HepG2 (cell line): ENCODE data around the gene COG5. TPM values are rescaled to one million over a fixed set of nuclear protein-coding genes. Genes with fewer than 3 reads are reported as not detected.

ENCODE experiments used
- ATAC-seq: fragments of 200-7000 bp; cut with Tn5 transposase; 3 replicates; pipeline ENCODE4 v1.9.1; 2020; ENCODE audit warnings: mild to moderate bottlenecking, moderate library complexity
- BruUV-seq: library from RNA; stranded (reverse); fragments of 400-500 nt; replicated peaks from 2 replicates; lab custom pipeline; 2021; lab: Mats Ljungman, UMichigan
- CTCF ChIA-PET: fragments of 300-600 bp; formaldehyde crosslinking; extraction: SDS; loops from one replicate; lab custom pipeline; 2021; ENCODE audit warnings: low total read pairs, inconsistent platforms, low intra/inter-chr PET ratio; lab: Yijun Ruan, JAX
- POLR2A ChIA-PET: fragments of 350-600 bp; sonication (Branson Sonifier 250); formaldehyde crosslinking; loops from one replicate; lab custom pipeline; 2020; ENCODE audit warnings: antibody characterized with exemption, inconsistent platforms; lab: Yijun Ruan, JAX
- DNase-seq: peaks from one replicate; pipeline ENCODE4 v3.0.0-alpha.2; 2015; ENCODE audit warnings: low spot score
- FAIRE-seq: peaks from 3 replicates; lab custom pipeline; 2011; peaks lifted over from hg19 to GRCh38; lab: Jason Lieb, UNC
- H2AFZ ChIP-seq: one replicate; pipeline ENCODE4 v1.6.1; 2011; ENCODE audit warnings: low read length, inconsistent platforms
- H3K27ac ChIP-seq: fragments of 300-600 bp; 3 replicates; pipeline ENCODE4 v1.8.0; 2011; ENCODE audit warnings: mixed run types, mild to moderate bottlenecking, mixed read lengths, low read length, inconsistent platforms; ENCODE audit not compliant: insufficient read depth; ENCODE audit errors: extremely low read length
- H3K27me3 ChIP-seq, 2 experiments: fragments of 200-600 bp in 1 of 2; 2 replicates in 1 of 2; 3 replicates in 1 of 2; pipeline versions ENCODE4 v1.6.0 to v1.8.0; 2011; ENCODE audit warnings: low read length in 2 of 2, mild to moderate bottlenecking in 2 of 2, moderate library complexity in 2 of 2, inconsistent platforms in 1 of 2; ENCODE audit not compliant: insufficient read depth in 2 of 2, control insufficient read depth in 1 of 2
- H3K36me3 ChIP-seq, 2 experiments: fragments of 200-600 bp in 1 of 2; replicated peaks in 1 of 2; 2 replicates in 1 of 2; 3 replicates in 1 of 2; pipeline versions ENCODE4 v1.5.1 to v1.8.0; 2011; ENCODE audit warnings: low read length in 2 of 2, inconsistent platforms in 1 of 2; ENCODE audit not compliant: insufficient read depth in 2 of 2, control insufficient read depth in 1 of 2
- H3K4me1 ChIP-seq: 2 replicates; pipeline ENCODE4 v1.5.1; 2012; ENCODE audit warnings: low read length, inconsistent platforms; ENCODE audit not compliant: insufficient read depth
- H3K4me2 ChIP-seq: 2 replicates; pipeline ENCODE4 v1.6.0; 2011; ENCODE audit warnings: low read depth, low read length, inconsistent platforms
- H3K4me3 ChIP-seq, 3 experiments: fragments of 200-600 bp in 1 of 3; sonication (generic), shearing (Covaris generic) in 1 of 3; replicated peaks in 1 of 3; 2 replicates each; pipeline ENCODE4 v1.5.1; 2011 to 2016; ENCODE audit warnings: low read length in 3 of 3, inconsistent platforms in 2 of 3, low read depth in 2 of 3, mild to moderate bottlenecking in 2 of 3, control low read depth in 1 of 3, mixed read lengths in 1 of 3; ENCODE audit not compliant: insufficient read depth in 1 of 3
- H3K79me2 ChIP-seq: one replicate; pipeline ENCODE4 v1.6.1; 2011; ENCODE audit warnings: low read length, inconsistent platforms; ENCODE audit not compliant: insufficient read depth
- H3K9ac ChIP-seq: 2 replicates; pipeline ENCODE4 v1.6.0; 2011; ENCODE audit warnings: mild to moderate bottlenecking, low read depth, low read length, inconsistent platforms; ENCODE audit not compliant: insufficient read depth
- H3K9me3 ChIP-seq: 2 replicates; pipeline ENCODE4 v1.5.1; 2012; ENCODE audit warnings: mild to moderate bottlenecking, low read length
- H4K20me1 ChIP-seq: 2 replicates; pipeline ENCODE4 v1.6.0; 2011; ENCODE audit warnings: inconsistent platforms, mild to moderate bottlenecking, low read length, moderate library complexity; ENCODE audit not compliant: insufficient read depth
- ATF7 ChIP-seq, 2 experiments: fragments of 450-650 bp in 1 of 2; sonication (generic) in 1 of 2; formaldehyde crosslinking in 1 of 2; IDR thresholded peaks; 2 replicates each; pipeline versions ENCODE4 v1.4.0 to v1.6.1; 2016 to 2020; ENCODE audit warnings: antibody characterized with exemption in 1 of 2, mild to moderate bottlenecking in 1 of 2, missing genetic modification reagents in 1 of 2
- CBX2 ChIP-seq, 2 experiments: fragments of 200-600 bp in 1 of 2; sonication (generic); formaldehyde crosslinking in 1 of 2; IDR thresholded peaks; 2 replicates each; pipeline versions ENCODE4 v1.7.0 to v1.8.1; 2018 to 2022; ENCODE audit warnings: low read depth in 2 of 2, low read length in 1 of 2, mild to moderate bottlenecking in 1 of 2, missing genetic modification reagents in 1 of 2
- EED ChIP-seq: sonication (generic); formaldehyde crosslinking; IDR thresholded peaks from 2 replicates; pipeline ENCODE4 v1.5.0; 2020; ENCODE audit warnings: mild to moderate bottlenecking, missing genetic modification reagents
- IKZF1 ChIP-seq: fragments of 450-650 bp; IDR thresholded peaks from 2 replicates; pipeline ENCODE4 v1.7.1; 2016
- MED13 ChIP-seq: sonication (generic); formaldehyde crosslinking; IDR thresholded peaks from 2 replicates; pipeline ENCODE4 v1.5.0; 2020; ENCODE audit warnings: missing genetic modification reagents
- ZBTB14 ChIP-seq: sonication (generic); formaldehyde crosslinking; IDR thresholded peaks from 2 replicates; pipeline ENCODE4 v1.4.0; 2020; ENCODE audit warnings: missing genetic modification reagents
- ZNF101 ChIP-seq: sonication (generic); formaldehyde crosslinking; IDR thresholded peaks from 2 replicates; pipeline ENCODE4 v1.4.0; 2020; ENCODE audit warnings: mild to moderate bottlenecking, low read depth, missing genetic modification reagents, borderline replicate concordance
- ZNF124 ChIP-seq: sonication (generic); formaldehyde crosslinking; IDR thresholded peaks from 2 replicates; pipeline ENCODE4 v1.4.0; 2020; ENCODE audit warnings: missing genetic modification reagents
- ZNF335 ChIP-seq: sonication (generic); formaldehyde crosslinking; IDR thresholded peaks from 2 replicates; pipeline ENCODE4 v1.4.0; 2020; ENCODE audit warnings: missing genetic modification reagents
- ZNF720 ChIP-seq: sonication (generic); formaldehyde crosslinking; IDR thresholded peaks from 2 replicates; pipeline ENCODE4 v1.4.0; 2020; ENCODE audit warnings: missing genetic modification reagents
- ZNF749 ChIP-seq: sonication (generic); formaldehyde crosslinking; IDR thresholded peaks from 2 replicates; pipeline ENCODE4 v1.8.0; 2022; ENCODE audit warnings: mild to moderate bottlenecking, missing genetic modification reagents, moderate library complexity, borderline replicate concordance
- WGBS: methylation state at CpG from one replicate; pipeline ENCODE4 v1.1.6; 2017; ENCODE audit warnings: low lambda C conversion rate; 5-methylcytosine and 5-hydroxymethylcytosine counted together
- in situ Hi-C: cut with HindIII; loops from 2 replicates; pipeline ENCODE4 v1.10.0; 2017; ENCODE audit warnings: low pct_unique_long_range_greater_than_20kb; ENCODE audit not compliant: extremely low pct_ligation_motif_present
- intact Hi-C: fragments of 100-400 bp; cut with micrococcal nuclease; formaldehyde crosslinking; loops from one replicate; pipeline ENCODE4 v1.10.0; 2022; ENCODE audit not compliant: unreplicated experiment
- polyA plus RNA-seq, 8 experiments: library from polyadenylated mRNA; depleted of rRNA in 3 of 8; stranded (reverse) in 7 of 8; unstranded in 1 of 8; fragments of >200 nt; fragmentation: Illumina TruSeq in 4 of 8; extraction: Trizol in 4 of 8; gene quantifications; 2 replicates each; pipeline versions ENCODE4 v1.2.1 to v1.2.3, GENCODE V29; 2011 to 2016; ENCODE audit warnings: low read depth in 4 of 8, missing spikeins in 1 of 8, mixed read lengths in 1 of 8; ENCODE audit not compliant: insufficient read depth in 1 of 8
- total RNA-seq, 5 experiments: library from RNA; depleted of rRNA; stranded (reverse); fragments of >200 nt; fragmentation: Illumina TruSeq; extraction: Trizol; gene quantifications; 2 replicates each; pipeline ENCODE4 v1.2.3, GENCODE V29; 2016; ENCODE audit warnings: low read depth in 1 of 5
- TF ChIP-seq, protein P1 (sequence below): sonication (generic); IDR thresholded peaks from 2 replicates; pipeline ENCODE4 v1.6.1; 2016; ENCODE audit warnings: low read depth, borderline replicate concordance

The COG5 gene
- total and polyA plus RNA-seq, 2 of the 13 experiments (the other 11 are each of a cell fraction or from before 2014, with no cell fraction given) = 20.4 to 31.3 TPM

DNA sequence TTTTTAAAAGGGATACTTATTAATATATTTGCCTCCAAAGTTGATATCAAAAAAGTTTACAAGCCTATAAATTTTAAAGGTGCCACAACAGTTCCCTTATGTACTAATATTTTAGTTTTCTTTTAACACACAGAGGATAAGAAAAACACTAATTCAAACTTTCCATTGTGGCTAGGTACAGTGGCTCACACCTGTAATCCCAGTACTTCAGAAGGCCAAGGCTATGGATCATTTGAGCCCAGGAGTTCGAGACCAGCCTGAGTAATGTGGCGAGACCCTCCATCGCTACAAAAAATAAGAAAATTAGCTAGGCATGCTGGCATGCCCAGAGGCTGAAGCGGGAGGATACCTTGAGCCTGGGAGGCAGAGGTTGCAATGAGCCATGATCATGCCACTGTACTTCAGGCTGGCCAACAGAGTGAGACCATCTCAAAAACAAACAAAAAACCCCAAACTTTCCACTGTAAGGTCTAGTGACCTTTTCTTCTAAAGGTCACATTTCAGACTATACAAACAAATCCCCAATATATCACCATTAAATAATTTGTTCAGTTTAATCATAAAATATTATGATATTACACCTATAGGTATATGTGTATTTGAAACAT, 287.4 kb downstream of the COG5 start (continued):
- TF ChIP-seq, protein P1, sequence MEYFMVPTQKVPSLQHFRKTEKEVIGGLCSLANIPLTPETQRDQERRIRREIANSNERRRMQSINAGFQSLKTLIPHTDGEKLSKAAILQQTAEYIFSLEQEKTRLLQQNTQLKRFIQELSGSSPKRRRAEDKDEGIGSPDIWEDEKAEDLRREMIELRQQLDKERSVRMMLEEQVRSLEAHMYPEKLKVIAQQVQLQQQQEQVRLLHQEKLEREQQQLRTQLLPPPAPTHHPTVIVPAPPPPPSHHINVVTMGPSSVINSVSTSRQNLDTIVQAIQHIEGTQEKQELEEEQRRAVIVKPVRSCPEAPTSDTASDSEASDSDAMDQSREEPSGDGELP = no peak
- no peak for TF ChIP-seq EED (CRISPR knock-in tag)
- TF ChIP-seq ZBTB14 (CRISPR knock-in tag) = no peak

DNA sequence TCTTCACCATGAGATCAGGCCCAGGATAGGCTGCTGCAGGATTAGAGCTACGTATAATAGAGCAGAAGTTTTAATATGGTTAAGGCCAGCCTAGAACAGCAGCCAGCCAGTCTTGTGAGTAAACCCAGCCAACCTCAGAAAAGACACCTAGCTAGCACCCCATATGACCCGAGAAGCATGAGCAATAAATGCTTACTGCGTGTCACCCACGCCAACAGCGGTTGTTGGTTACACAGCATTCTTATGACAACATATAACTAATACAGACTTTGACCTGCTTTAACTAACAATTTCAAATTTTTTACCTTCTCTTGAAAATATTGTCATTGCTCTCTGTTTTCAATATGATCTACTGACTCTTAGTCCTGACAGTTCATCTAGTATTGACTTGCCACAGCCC, 289.2 kb downstream of the COG5 start:
- intact Hi-C loops = no loop called here
- in situ Hi-C loops = no loop called here
- no peak overlapping the region for H3K4me3 ChIP-seq
- no peak overlapping the region for H3K4me2 ChIP-seq
- TF ChIP-seq ATF7 (IDR thresholded peaks at IDR 0.05) (no peak), ATF7 (CRISPR knock-in tag; IDR thresholded peaks at IDR 0.05) (no peak), ZNF101 (CRISPR knock-in tag) (no peak), ZNF335 (no peak), ZNF749 (CRISPR knock-in tag) (no peak), ZNF720 (no peak), MED13 (CRISPR knock-in tag) (no peak), ZNF124 (CRISPR knock-in tag) (no peak), IKZF1 (no peak), CBX2 (IDR thresholded peaks at IDR 0.05; ENCODE audit: low read depth, low read length) (no peak), CBX2 (CRISPR knock-in tag; IDR thresholded peaks at IDR 0.05; ENCODE audit: low read depth) (no peak)
- CTCF ChIA-PET = no interaction called here
- no TSS peak for BruUV-seq
- peaks cover 1 to 7% of the 10 kb centered on the region in 2 experiments; a peak in 1 of 5 replicates for H3K36me3 ChIP-seq
- no peak for DNase-seq
- H3K27ac ChIP-seq = no peak overlapping the region
- 98% methylated on average over 5 of the region's 5 CpGs for WGBS
- H3K79me2 ChIP-seq = no peaks in the 10 kb centered on the region
- POLR2A ChIA-PET = no interaction called here
- no peak for ATAC-seq
- H3K9ac ChIP-seq = no peak overlapping the region
- no peaks in the 10 kb centered on the region for H3K9me3 ChIP-seq
- no peaks in the 10 kb centered on the region for H4K20me1 ChIP-seq
- no peaks in the 10 kb centered on the region for H3K4me1 ChIP-seq
- no peaks in the 10 kb centered on the region for H3K27me3 ChIP-seq
- no peak for FAIRE-seq
- no peak overlapping the region for H2AFZ ChIP-seq
